Left ventricle myocardium inferior (tissue), 1 donor: ENCODE data around the gene LDLRAP1. TPM values are rescaled to one million over a fixed set of nuclear protein-coding genes. Genes with fewer than 3 reads are reported as not detected.
"Not testable (repeated sequence)": the region's sequence is repeated elsewhere in the genome, so short reads cannot be mapped to it uniquely, and the experiment has no call there.

ENCODE experiments used
- DNase-seq: peaks from one replicate; pipeline ENCODE4 v3.0.0-alpha.2; 2020
- H3K27ac ChIP-seq: fragments of 200-600 bp; replicated peaks from 2 replicates; pipeline ENCODE4 v1.8.0; 2021
- H3K27me3 ChIP-seq: fragments of 200-600 bp; 2 replicates; pipeline ENCODE4 v1.8.0; 2021; ENCODE audit warnings: low read depth
- H3K36me3 ChIP-seq: fragments of 200-600 bp; 2 replicates; pipeline ENCODE4 v1.8.0; 2021
- H3K4me1 ChIP-seq: fragments of 200-600 bp; 2 replicates; pipeline ENCODE4 v1.8.0; 2021
- H3K4me3 ChIP-seq: fragments of 200-600 bp; 2 replicates; pipeline ENCODE4 v1.8.0; 2021; ENCODE audit warnings: mild to moderate bottlenecking, moderate library complexity
- H3K9me3 ChIP-seq: fragments of 200-600 bp; replicated peaks from 2 replicates; pipeline ENCODE4 v1.8.0; 2021
- CTCF ChIP-seq: fragments of 200-600 bp; IDR thresholded peaks from 2 replicates; pipeline ENCODE4 v1.8.0; 2021; ENCODE audit warnings: antibody characterized with exemption, mild to moderate bottlenecking, borderline replicate concordance
- intact Hi-C: fragments of 100-400 bp; cut with micrococcal nuclease; formaldehyde crosslinking; loops from one replicate; pipeline ENCODE4 v1.11.0; 2022
- total RNA-seq: library from RNA; stranded (reverse); fragmentation: NEBNext Ultra II Directional; extraction: Animal tissue kit (Norgen Biotek cat#: 25700); gene quantifications from one replicate; pipeline ENCODE4 v1.2.1, GENCODE V29; 2021
- donor health status: DM: no; HTN: yes; CAD: no; lungs with severe emphysema.

The LDLRAP1 gene
- total RNA-seq, 1 donor from 2014 or later: 14.4 TPM

- H3K4me1 ChIP-seq: no peaks in the 10 kb centered on the region
- no peak for TF ChIP-seq CTCF
- no peaks in the 10 kb centered on the region for H3K36me3 ChIP-seq
- H3K9me3 ChIP-seq: no peaks in the 10 kb centered on the region
- no peak overlapping the region for H3K4me3 ChIP-seq
- intact Hi-C loops: no loop called here
- no peaks in the 10 kb centered on the region for H3K27me3 ChIP-seq
- no peak for DNase-seq
- H3K27ac ChIP-seq: no peak overlapping the region
These were observed 37.5 kb downstream of the LDLRAP1 start for GRCh38 chr1:25580927-25581326.

- intact Hi-C loops: no loop called here
- Histone ChIP-seq H3K27ac (no peak overlapping the region), H3K4me3 (no peak overlapping the region), H3K4me1 (no peaks in the 10 kb centered on the region), H3K9me3 (no peaks in the 10 kb centered on the region), H3K27me3 (no peaks in the 10 kb centered on the region), H3K36me3 (no peaks in the 10 kb centered on the region)
- DNase-seq: no peak
- TF ChIP-seq CTCF: no peak
These were observed 38.4 kb downstream of the LDLRAP1 start for GRCh38 chr1:25581764-25582163.

GRCh38 chr1:25583519-25584370 is 40.3 kb downstream of the LDLRAP1 start:
- H3K27ac ChIP-seq: no peak overlapping the region
- H3K4me3 ChIP-seq: no peak overlapping the region
- H3K9me3 ChIP-seq: no peaks in the 10 kb centered on the region
- no peaks in the 10 kb centered on the region for H3K4me1 ChIP-seq
- no peaks in the 10 kb centered on the region for H3K27me3 ChIP-seq
- DNase-seq: no peak
- no peaks in the 10 kb centered on the region for H3K36me3 ChIP-seq
- TF ChIP-seq CTCF: no peak
- intact Hi-C loops: no loop called here

DNA sequence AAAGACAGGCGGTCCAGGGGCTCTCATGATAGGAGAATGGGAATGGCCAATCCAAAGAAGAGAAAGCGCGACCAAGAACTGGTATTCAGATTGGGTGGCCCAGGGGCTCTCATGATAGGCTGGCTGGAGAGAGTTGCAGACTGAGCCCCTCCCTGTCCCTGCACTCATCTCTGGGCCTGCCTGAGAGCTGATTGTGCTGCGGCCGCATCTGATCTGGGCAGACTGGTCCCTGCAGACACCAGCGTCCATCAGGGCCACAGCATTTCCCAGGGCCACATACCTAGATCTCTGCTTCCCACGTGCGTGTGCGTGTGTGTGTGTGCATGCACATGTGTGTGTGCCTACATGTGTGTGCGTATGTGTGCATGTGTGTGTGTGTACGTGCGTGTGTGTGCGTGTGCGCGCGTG is 42.8 kb downstream of the LDLRAP1 start:
- Histone ChIP-seq H3K27me3 (no peaks in the 10 kb centered on the region), H3K27ac (no peak overlapping the region), H3K4me1 (peaks cover 11% of the 10 kb centered on the region), H3K4me3 (no peak overlapping the region), H3K36me3 (no peaks in the 10 kb centered on the region), H3K9me3 (no peaks in the 10 kb centered on the region)
- DNase-seq: no peak
- intact Hi-C loops: no loop called here
- no peak for TF ChIP-seq CTCF

GRCh38 chr1:25587290-25587689 is 43.9 kb downstream of the LDLRAP1 start:
- Histone ChIP-seq H3K27me3 (no peaks in the 10 kb centered on the region), H3K27ac (no peak overlapping the region), H3K9me3 (no peaks in the 10 kb centered on the region), H3K36me3 (no peaks in the 10 kb centered on the region), H3K4me3 (no peak overlapping the region), H3K4me1 (peaks cover 11% of the 10 kb centered on the region)
- intact Hi-C loops: no loop called here
- TF ChIP-seq CTCF: no peak
- DNase-seq: no peak

GRCh38 chr1:25588224-25588623 is 44.8 kb downstream of the LDLRAP1 start:
- H3K27ac ChIP-seq, intact Hi-C loops, H3K9me3 ChIP-seq, H3K27me3 ChIP-seq, H3K36me3 ChIP-seq, DNase-seq, H3K4me3 ChIP-seq: not testable (repeated sequence)
- peaks cover 11% of the 10 kb centered on the region for H3K4me1 ChIP-seq

DNA sequence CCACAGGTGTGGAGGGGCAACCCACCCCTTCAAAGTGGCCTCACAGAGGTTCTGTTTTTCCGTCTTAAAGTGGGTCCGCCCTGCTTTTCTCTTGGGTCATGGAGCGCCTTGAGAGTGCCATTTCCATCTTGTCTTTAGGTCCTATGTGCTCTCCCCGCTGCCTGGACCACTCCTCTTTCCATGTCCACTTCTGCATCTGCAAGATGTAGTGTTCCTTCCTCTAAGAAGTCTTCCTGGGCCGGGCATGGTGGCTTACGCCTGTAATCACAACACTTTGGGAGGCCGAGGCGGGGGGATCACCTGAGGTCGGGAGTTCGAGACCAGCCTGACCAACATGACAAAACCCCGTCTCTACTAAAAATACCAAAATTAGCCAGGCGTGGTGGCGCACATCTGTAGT is 45.4 kb downstream of the LDLRAP1 start:
- H3K27ac ChIP-seq, H3K27me3 ChIP-seq, DNase-seq, H3K36me3 ChIP-seq, H3K4me3 ChIP-seq, H3K9me3 ChIP-seq, intact Hi-C loops: not testable (repeated sequence)
- peaks cover 11% of the 10 kb centered on the region for H3K4me1 ChIP-seq
